Activated CD8-positive, alpha-beta memory T cell treated with anti-CD3 and anti-CD28 coated beads, Interleukin-2, amount 10 ng/mL, durations not matched to agents 7 days and 5 days (primary cell): ENCODE results near the gene IL2RA. TPM values are rescaled to one million over a fixed set of nuclear protein-coding genes. Genes with fewer than 3 reads are reported as not detected.

Experiments used
- ATAC-seq: fragments of 150-1000 bp; cut with Tn5 transposase; one replicate; pipeline ENCODE4 v1.10.0; 2021; ENCODE audit warnings: moderate library complexity
- CTCF ChIA-PET: fragments of 350-600 bp; sonication (Branson Sonifier 250); formaldehyde crosslinking; loops from one replicate; lab custom pipeline; 2021; ENCODE audit warnings: antibody characterized with exemption; lab: Charles Lee
- DNase-seq: peaks from one replicate; pipeline ENCODE4 v3.0.0-alpha.2; 2020
- H3K27ac Mint-ChIP-seq: one replicate; pipeline ENCODE4 v1.8.0; 2021; ENCODE audit warnings: mild to moderate bottlenecking, mixed read lengths
- H3K27me3 Mint-ChIP-seq: one replicate; pipeline ENCODE4 v1.8.0; 2021; ENCODE audit warnings: mixed read lengths
- H3K36me3 Mint-ChIP-seq: one replicate; pipeline ENCODE4 v1.8.0; 2021; ENCODE audit warnings: mild to moderate bottlenecking, mixed read lengths
- H3K4me1 Mint-ChIP-seq: one replicate; pipeline ENCODE4 v1.8.0; 2021; ENCODE audit warnings: mixed read lengths
- H3K4me3 Mint-ChIP-seq: one replicate; pipeline ENCODE4 v1.8.0; 2021; ENCODE audit warnings: mild to moderate bottlenecking, moderate library complexity, mixed read lengths
- H3K9me3 Mint-ChIP-seq: one replicate; pipeline ENCODE4 v1.8.0; 2022; ENCODE audit warnings: low read depth, mixed read lengths
- total RNA-seq, 2 experiments: library from RNA; stranded (reverse); gene quantifications; one replicate each; pipeline ENCODE4 v1.2.3, GENCODE V29; 2021

Gene IL2RA
- total RNA-seq, 2 experiments from 2014 or later, result 302 to 832 TPM

DNA sequence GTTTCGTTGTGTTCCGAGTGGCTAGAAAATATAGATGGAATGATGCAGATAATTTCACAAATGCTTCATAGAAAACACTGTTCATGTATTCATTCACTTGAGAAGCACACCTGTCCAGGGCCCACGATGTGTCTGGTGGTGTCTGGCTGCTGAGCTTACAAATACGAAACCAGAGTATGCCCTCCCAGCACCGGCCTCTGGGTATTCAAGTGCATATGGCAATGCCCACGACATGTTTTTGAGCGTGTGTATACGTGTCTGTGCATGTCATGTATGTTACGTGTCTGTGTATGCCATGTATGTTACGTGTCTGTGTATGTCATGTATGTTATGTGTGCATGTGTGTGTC is 37.9 kb downstream of the IL2RA start:
- CTCF ChIA-PET, result interaction anchor here (0.6 to 1.3 kb wide), 2 partner anchors 9 to 136 kb away, joined by 3 read pairs; no protein-coding TSS in a partner anchor
- peak; percentile 21 for DNase-seq

DNA sequence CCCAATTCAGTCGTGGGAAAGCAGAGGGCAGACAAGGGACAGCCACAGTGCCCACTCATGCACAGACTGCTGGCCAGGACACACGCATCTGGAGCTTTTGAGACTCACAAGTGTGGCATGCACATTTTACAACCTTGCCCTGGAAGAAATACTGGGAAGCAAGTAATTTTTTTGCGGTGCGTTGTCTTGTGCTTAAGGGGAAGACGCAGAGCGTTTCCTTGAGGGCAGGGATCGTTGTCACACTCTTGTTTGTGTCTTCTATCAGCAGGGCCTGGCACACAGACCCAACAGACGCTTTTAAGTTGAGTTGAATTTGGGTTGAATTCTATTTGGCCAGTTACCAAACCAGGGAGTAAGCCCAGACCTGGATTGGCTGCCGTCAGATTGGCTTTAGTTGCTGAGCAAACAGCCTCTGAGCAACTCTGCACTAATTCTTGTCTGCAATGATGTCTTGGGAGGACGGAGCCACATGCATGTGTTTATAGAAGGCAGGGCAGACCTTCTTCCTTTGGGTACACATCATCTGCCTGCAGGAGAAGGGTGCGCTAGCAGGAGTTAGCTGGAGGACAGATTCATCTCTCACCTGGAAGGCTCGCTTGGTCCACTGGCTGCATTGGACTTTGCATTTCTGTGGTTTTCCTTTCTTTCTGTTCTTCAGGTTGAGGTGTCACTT is 38.4 kb downstream of the IL2RA start:
- Mint-ChIP-seq H3K4me1 (peaks cover 59% of the 10 kb centered on the region), H3K36me3 (peaks cover 86% of the 10 kb centered on the region), H3K27me3 (no peaks in the 10 kb centered on the region), H3K27ac (peak overlapping the region; percentile 21), H3K4me3 (no peak overlapping the region), H3K9me3 (no peaks in the 10 kb centered on the region)
- DNase-seq, result peak; percentile 27
- no peak for ATAC-seq
- CTCF ChIA-PET, result interaction anchor here (1.3 kb wide), 1 partner anchor 10 kb away, joined by 3 read pairs; no protein-coding TSS in a partner anchor

More for the DNA sequence above, 37.9 kb downstream of the IL2RA start:
- ATAC-seq, result no peak
- no peaks in the 10 kb centered on the region for H3K27me3 Mint-ChIP-seq
- no peaks in the 10 kb centered on the region for H3K9me3 Mint-ChIP-seq
- H3K4me1 Mint-ChIP-seq, result peaks cover 55% of the 10 kb centered on the region
- H3K4me3 Mint-ChIP-seq, result no peak overlapping the region
- peaks cover 82% of the 10 kb centered on the region for H3K36me3 Mint-ChIP-seq
- H3K27ac Mint-ChIP-seq, result no peak overlapping the region

DNA sequence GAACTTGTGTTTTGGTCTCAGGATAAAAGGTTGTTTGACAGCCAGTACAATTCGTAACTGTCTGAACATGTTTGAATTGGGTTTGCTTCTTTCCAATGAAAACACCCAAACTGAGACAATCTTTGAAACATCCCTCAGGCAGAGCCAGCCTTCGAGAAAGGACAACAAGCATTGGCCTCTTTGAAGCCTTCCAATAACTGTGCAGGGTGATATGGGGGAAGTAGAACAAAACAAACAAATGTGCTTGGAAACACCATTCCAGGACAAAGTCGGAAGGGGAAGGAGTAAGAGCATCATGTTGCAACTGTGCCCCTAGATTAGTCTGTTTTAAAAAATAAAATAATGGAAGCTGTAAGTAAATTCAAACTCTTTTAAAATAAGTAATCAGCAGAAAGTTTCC is 39.5 kb downstream of the IL2RA start:
- H3K9me3 Mint-ChIP-seq, result no peaks in the 10 kb centered on the region
- H3K27me3 Mint-ChIP-seq, result no peaks in the 10 kb centered on the region
- ATAC-seq, result no peak
- peaks cover 52% of the 10 kb centered on the region for H3K4me1 Mint-ChIP-seq
- no peak overlapping the region for H3K4me3 Mint-ChIP-seq
- CTCF ChIA-PET, result interaction anchor here (1.1 kb wide), 1 partner anchor 8 kb away, joined by 7 read pairs; no protein-coding TSS in a partner anchor
- peak; percentile 8 for DNase-seq
- peaks cover 80% of the 10 kb centered on the region for H3K36me3 Mint-ChIP-seq
- peak overlapping the region; percentile 52 for H3K27ac Mint-ChIP-seq

DNA sequence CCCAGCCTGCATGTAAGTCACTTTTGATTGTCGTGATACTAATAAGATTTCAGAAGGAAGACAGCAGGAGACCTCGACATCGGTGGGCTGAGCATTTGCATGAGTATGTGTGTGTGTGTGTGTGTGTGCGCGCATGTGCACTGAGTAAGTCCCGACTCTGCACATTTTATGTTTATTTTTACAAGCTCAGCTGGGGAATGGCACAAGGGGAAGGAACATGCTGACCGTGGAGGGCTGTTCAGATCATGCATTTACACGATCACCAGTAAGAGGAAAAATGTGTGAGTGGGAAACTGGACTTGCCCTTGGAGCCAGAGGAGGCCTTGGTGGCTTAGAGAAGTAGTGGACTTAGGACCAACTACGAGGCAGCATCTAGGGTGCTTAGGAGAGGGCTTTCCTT is 41.3 kb downstream of the IL2RA start:
- DNase-seq, result peak; percentile 19
- H3K36me3 Mint-ChIP-seq, result peaks cover 78% of the 10 kb centered on the region
- H3K27ac Mint-ChIP-seq, result no peak overlapping the region
- H3K4me1 Mint-ChIP-seq, result peaks cover 54% of the 10 kb centered on the region
- no peak overlapping the region for H3K4me3 Mint-ChIP-seq
- no peaks in the 10 kb centered on the region for H3K9me3 Mint-ChIP-seq
- ATAC-seq, result no peak
- CTCF ChIA-PET, result interaction anchor here (1.2 kb wide), 1 partner anchor 44 kb away, joined by 5 read pairs; the partner anchor contains the start of gene IL15RA
- no peaks in the 10 kb centered on the region for H3K27me3 Mint-ChIP-seq

DNA sequence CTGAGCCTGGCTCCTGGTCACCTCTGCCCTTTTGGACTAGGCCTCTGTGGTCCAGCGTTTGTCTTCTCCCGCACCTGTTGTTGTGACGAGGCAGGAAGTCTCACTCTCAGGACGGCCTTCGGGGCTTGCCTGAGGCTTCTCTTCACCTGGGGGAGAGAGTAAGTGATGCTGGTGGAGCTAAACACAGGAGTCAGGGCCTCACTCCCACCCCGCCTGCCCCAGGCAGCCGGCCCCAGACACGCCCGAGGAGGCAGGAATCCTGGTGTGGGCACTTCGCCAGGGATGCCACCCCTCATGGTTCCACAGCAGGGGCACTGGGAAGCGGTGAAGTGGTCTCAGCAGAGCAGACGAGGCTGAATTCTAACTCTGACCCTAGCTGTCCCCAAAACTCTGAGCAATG is 42.4 kb downstream of the IL2RA start:
- CTCF ChIA-PET, result interaction anchor here (1.2 kb wide), 1 partner anchor 43 kb away, joined by 5 read pairs; the partner anchor contains the start of gene IL15RA
- Mint-ChIP-seq H3K36me3 (peaks cover 79% of the 10 kb centered on the region), H3K4me1 (peaks cover 61% of the 10 kb centered on the region), H3K9me3 (no peaks in the 10 kb centered on the region), H3K27me3 (no peaks in the 10 kb centered on the region), H3K27ac (peak overlapping the region; percentile 16), H3K4me3 (no peak overlapping the region)
- no peak for DNase-seq
- ATAC-seq, result no peak

DNA sequence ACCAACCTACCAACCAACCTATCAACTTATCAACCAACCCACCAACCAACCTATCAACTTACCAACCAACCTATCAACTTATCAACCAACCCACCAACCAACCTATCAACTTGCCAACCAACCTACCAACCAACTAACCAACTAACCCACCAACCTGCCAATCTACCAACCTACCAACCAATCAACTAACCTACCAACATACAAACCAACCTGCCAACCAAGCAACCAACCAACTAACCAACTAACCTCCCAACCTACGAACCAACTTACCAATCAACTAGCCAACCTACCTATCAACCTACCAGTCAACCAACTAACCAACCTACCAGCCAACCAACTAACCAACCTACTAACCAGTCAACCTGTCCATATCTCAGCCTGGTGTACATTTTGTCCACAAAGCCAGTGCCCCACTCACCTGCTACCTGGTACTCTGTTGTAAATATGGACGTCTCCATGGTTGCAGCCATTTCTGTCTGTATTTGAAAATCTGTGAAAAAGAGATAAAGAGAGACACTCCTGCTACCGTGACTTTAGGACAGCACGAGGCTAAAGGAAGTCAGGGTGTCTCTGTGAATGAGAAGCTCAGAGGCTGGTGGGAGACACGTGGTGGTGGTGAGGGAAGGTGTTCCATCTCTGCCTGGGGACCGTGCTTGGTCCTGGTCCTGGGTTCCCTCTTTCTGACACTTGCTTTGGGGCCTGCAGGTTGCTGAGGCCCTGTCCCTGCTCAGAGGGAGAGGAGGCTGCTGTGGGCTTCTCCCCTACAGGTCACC is 43.0 kb downstream of the IL2RA start:
- DNase-seq, result no peak
- no peak overlapping the region for H3K4me3 Mint-ChIP-seq
- H3K9me3 Mint-ChIP-seq, result no peaks in the 10 kb centered on the region
- H3K4me1 Mint-ChIP-seq, result peaks cover 63% of the 10 kb centered on the region
- peaks cover 79% of the 10 kb centered on the region for H3K36me3 Mint-ChIP-seq
- no peak for ATAC-seq
- CTCF ChIA-PET, result no interaction called here
- peak overlapping the region; percentile 34 for H3K27ac Mint-ChIP-seq
- no peaks in the 10 kb centered on the region for H3K27me3 Mint-ChIP-seq

DNA sequence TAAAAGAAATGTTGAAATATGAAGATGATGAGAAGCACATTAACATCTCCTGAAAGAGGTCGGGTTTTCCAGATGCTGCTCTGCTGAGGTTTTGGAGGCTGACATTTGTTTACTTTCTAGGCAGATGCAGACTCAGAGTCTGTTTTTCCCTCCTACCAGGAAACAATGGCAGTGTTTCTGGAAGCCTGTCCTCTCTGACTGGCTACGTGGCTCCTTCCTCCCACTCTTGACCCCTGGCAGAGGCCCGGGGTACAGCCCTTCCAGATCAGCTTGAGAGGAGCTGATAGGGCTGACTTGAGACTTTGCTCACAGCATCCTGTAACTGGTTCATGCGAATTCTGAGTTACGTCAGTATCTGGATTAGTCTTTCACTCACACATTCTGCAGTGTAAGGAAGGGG is 43.7 kb downstream of the IL2RA start:
- DNase-seq (peak; percentile 25), ATAC-seq (no peak)
- Mint-ChIP-seq H3K9me3 (no peaks in the 10 kb centered on the region), H3K4me3 (no peak overlapping the region), H3K36me3 (peaks cover 78% of the 10 kb centered on the region), H3K27me3 (no peaks in the 10 kb centered on the region), H3K27ac (no peak overlapping the region), H3K4me1 (peaks cover 59% of the 10 kb centered on the region)
- CTCF ChIA-PET, result no interaction called here

DNA sequence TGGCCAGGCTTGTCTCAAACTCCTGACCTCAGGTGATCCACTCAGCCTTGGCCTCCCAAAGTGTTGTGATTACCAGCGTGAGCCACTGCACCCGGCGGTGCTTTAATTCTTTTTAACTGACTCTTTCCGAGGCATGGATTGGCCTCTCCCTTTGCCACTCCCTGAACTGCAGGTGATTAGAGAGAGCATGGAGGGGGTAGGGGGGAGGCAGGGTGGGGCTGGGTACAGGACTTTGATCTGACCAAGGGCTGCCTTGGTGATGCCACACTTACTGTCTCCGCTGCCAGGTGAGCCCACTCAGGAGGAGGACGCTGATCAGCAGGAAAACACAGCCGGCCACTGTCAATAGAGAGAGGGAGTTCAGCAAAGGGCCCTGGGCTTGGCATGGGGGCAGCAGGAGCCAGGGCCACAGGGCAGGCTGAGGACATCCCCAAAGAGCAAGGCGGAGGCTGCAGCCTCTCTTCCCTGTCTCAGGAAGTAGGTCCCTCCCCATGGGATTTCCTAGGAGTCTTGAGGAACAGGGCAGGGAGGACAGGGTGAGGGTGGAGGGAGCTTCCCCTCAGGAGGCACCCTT is 44.3 kb downstream of the IL2RA start:
- DNase-seq (peak; percentile 32), ATAC-seq (no peak)
- Mint-ChIP-seq H3K4me3 (no peak overlapping the region), H3K36me3 (peaks cover 76% of the 10 kb centered on the region), H3K27ac (peak overlapping the region; percentile 41), H3K27me3 (no peaks in the 10 kb centered on the region), H3K9me3 (no peaks in the 10 kb centered on the region), H3K4me1 (peaks cover 60% of the 10 kb centered on the region)
- CTCF ChIA-PET, result no interaction called here

DNA sequence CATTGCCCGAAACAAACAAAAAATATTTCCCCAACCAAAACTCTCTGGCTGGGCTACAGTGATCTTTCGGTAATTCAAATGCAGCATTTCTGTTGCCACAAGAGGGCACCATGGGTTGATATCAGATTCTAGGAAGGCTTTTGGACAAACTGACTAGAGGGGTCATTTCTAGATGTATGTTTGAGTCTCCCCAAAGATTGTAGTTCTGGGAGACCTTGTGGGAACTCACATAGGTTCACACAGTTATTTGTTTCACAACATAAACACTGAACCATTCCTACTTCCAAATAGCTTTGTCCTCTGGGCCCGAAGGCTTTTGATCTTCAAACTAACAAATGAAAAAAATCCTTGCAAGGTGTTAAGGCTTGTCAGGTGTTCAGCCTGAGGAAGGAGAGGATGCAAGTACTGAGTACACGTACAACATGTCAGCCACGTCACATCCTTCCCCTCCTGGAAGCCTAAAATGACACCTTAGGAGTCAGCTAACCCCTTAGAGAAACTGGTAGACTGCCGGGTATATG is 47.9 kb downstream of the IL2RA start:
- ATAC-seq (peak; percentile 80), DNase-seq (peak; percentile 73)
- peak overlapping the region; percentile 81 for H3K27ac Mint-ChIP-seq
- H3K4me1 Mint-ChIP-seq, result peaks cover 52% of the 10 kb centered on the region
- peaks cover 65% of the 10 kb centered on the region for H3K36me3 Mint-ChIP-seq
- CTCF ChIA-PET, result interaction anchor here (0.6 to 5.2 kb wide), 23 partner anchors 9 to 239 kb away, joined by 3 to 41 read pairs (median 6); partner anchors contain the start of genes IL15RA and PFKFB3
- no peaks in the 10 kb centered on the region for H3K9me3 Mint-ChIP-seq
- H3K27me3 Mint-ChIP-seq, result no peaks in the 10 kb centered on the region
- no peak overlapping the region for H3K4me3 Mint-ChIP-seq

DNA sequence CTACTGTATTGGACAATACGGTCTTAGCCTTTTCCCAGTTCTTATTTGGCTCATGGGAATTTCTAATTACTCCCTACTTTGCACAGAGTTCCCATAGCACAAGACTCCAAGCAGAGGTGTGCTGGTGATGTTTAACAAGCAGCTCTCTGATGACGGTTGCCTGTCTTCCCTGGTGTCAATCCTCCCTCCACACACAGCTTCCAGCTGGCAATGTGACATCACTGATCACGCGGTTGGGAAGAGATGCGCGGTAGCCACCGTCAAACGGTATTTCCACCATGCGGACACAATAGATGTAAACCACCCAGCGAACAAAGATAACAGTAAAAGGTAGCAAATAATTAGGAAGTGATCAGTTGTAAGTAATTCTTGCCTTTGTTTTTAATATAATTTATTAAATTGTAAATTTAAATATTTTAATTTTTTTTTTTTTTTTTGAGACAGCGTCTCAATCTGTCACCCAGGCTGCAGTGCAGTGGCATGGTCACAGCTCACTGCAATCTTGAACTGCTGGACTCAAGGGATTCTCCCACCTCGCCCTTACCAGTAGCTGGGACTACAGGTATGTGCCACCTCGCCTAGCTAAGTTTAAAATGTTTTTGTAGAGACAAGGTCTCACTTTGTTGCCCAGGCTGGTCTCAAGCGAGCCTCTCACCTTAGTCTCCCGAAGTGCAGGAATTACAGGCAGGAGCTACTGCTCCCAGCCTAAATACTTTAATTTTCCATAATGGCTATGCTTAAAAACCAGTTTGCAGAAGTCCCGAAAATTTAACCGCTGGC is 48.6 kb downstream of the IL2RA start:
- no peaks in the 10 kb centered on the region for H3K27me3 Mint-ChIP-seq
- H3K4me1 Mint-ChIP-seq, result peaks cover 47% of the 10 kb centered on the region
- CTCF ChIA-PET, result interaction anchor here (0.6 to 5.2 kb wide), 25 partner anchors 9 to 392 kb away, joined by 3 to 41 read pairs (median 6); partner anchors contain the start of genes IL15RA and PFKFB3

DNA sequence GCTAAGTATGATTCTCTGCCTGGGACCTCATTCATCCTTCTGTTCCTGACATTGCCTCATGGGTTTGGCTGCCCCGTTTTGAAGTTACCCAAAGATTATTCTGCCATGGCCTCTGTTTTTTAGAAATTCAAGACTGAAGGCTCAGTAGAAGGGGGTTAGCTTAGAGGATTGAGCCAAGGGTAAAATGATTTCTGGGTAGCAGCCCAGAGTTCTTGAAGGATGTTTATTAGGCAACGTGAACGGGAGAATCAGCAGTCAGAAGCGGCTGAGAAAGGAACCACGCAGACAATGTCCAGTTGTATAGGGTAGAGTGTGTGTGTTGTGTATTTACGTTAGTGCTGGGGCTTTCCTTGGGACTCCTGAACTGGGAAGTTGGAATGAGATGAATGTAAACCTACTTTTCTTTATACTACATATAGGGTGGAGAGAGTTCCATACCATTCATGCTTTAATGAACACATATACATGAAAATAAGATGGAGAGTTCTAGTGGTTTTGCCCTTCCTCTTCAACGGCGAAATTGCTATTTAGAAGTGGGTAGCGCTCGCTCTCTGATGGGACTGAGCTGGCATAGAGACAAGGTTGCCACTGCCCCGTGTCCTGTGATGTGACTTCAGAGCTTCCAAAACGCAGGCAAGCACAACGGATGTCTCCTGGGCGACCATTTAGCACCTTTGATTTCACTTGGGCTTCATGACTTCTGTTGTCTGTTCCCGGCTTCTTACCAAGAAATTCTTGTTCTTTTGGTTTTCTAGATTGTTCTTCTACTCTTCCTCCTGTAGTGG is 49.9 kb downstream of the IL2RA start:
- DNase-seq, result peak; percentile 38
- CTCF ChIA-PET, result interaction anchor here (0.8 to 5.2 kb wide), 8 partner anchors 19 to 78 kb away, joined by 3 to 41 read pairs (median 8); partner anchors contain the start of gene IL15RA

More for the DNA sequence above, 48.6 kb downstream of the IL2RA start:
- ATAC-seq, result no peak
- DNase-seq, result peak; percentile 36
- H3K9me3 Mint-ChIP-seq, result no peaks in the 10 kb centered on the region
- H3K27ac Mint-ChIP-seq, result peak overlapping the region; percentile 81
- H3K4me3 Mint-ChIP-seq, result no peak overlapping the region
- peaks cover 62% of the 10 kb centered on the region for H3K36me3 Mint-ChIP-seq

DNA sequence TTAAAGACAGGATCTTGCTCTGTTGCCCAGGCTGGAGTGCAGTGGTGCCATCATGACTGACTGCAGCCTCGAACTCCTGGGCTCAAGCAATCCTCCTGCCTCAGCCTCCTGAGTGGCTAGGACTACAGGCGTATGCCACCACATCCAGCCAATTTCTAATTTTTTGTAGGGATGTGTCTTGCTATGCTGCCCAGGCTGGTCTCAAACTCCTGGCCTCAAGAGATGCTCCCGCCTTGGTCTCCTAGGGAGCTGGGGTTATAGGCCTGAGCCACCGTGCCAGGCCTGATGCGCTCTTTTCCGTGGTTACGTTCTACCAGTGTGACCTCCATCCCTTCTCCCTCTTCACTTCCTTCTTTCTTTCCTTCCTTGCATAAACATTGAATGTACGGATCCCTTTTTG is 50.6 kb downstream of the IL2RA start:
- DNase-seq, result peak; percentile 35
- H3K36me3 Mint-ChIP-seq, result peaks cover 67% of the 10 kb centered on the region
- no peak overlapping the region for H3K4me3 Mint-ChIP-seq
- CTCF ChIA-PET, result interaction anchor here (1.2 to 5.2 kb wide), 2 partner anchors 34 to 75 kb away, joined by 3 to 26 read pairs; partner anchors contain the start of gene IL15RA
- peaks cover 40% of the 10 kb centered on the region for H3K4me1 Mint-ChIP-seq
- no peak for ATAC-seq
- peaks cover 4% of the 10 kb centered on the region for H3K9me3 Mint-ChIP-seq
- H3K27ac Mint-ChIP-seq, result peak overlapping the region; percentile 51
- no peaks in the 10 kb centered on the region for H3K27me3 Mint-ChIP-seq

More for the DNA sequence above, 49.9 kb downstream of the IL2RA start:
- Mint-ChIP-seq H3K27me3 (no peaks in the 10 kb centered on the region), H3K4me3 (no peak overlapping the region), H3K9me3 (peaks cover 4% of the 10 kb centered on the region), H3K4me1 (peaks cover 45% of the 10 kb centered on the region), H3K27ac (no peak overlapping the region), H3K36me3 (peaks cover 66% of the 10 kb centered on the region)
- no peak for ATAC-seq
